ENCODE results near the gene PTCRA. TPM values are rescaled to one million over a fixed set of nuclear protein-coding genes. Genes with fewer than 3 reads are reported as not detected.
A peak's percentile ranks its signal among the peaks of the same experiment; 100 is the strongest.

PTCRA gene
- polyA plus RNA-seq, 1 experiment, result not detected

- Histone ChIP-seq H3K27ac (ENCODE audit: low read depth, low read length) (peak overlapping the region; percentile 96), H3K4me3 (ENCODE audit: low read depth, low read length) (peak overlapping the region; percentile 76), H3K27me3 (ENCODE audit: control insufficient read depth, insufficient read depth, low read length) (peaks cover 2% of the 10 kb centered on the region), H3K9me3 (ENCODE audit: control insufficient read depth, insufficient read depth, low read length) (no peaks in the 10 kb centered on the region)
- DNase-seq (ENCODE audit: low read depth, low spot score), result peak; percentile 42
- CTCF ChIA-PET, result interaction anchor here (1.1 to 1.8 kb wide), 3 partner anchors 29 to 85 kb away, joined by 3 to 7 read pairs (median 4); partner anchors contain the start of gene KLHDC3
- TF ChIP-seq CTCF (IDR thresholded peaks at IDR 0.05; ENCODE audit: low read depth, low read length), result no peak
- POLR2A ChIA-PET, result interaction anchor here (0.6 to 1.9 kb wide), 20 partner anchors 8 to 616 kb away, joined by 3 to 18 read pairs (median 4); partner anchors contain the start of genes CUL7, CUL9, GNMT and KLHDC3
Observed at GRCh38 chr6:42929821-42930360, 14.0 kb downstream of the PTCRA start.

GRCh38 chr6:42932412-42932811 is 16.6 kb downstream of the PTCRA start:
- TF ChIP-seq CTCF (IDR thresholded peaks at IDR 0.05; ENCODE audit: low read depth, low read length), result no peak
- Histone ChIP-seq H3K27me3 (ENCODE audit: control insufficient read depth, insufficient read depth, low read length) (no peaks in the 10 kb centered on the region), H3K9me3 (ENCODE audit: control insufficient read depth, insufficient read depth, low read length) (no peaks in the 10 kb centered on the region), H3K4me3 (ENCODE audit: low read depth, low read length) (no peak overlapping the region), H3K27ac (ENCODE audit: low read depth, low read length) (no peak overlapping the region)
- ChIA-PET POLR2A (interaction anchor here (0.5 kb wide), 1 partner anchor 11 kb away, joined by 4 read pairs; no protein-coding TSS in a partner anchor), CTCF (no interaction called here)
- no peak for DNase-seq (ENCODE audit: low read depth, low spot score)

- no peak for TF ChIP-seq CTCF (IDR thresholded peaks at IDR 0.05; ENCODE audit: low read depth, low read length)
- POLR2A ChIA-PET, result interaction anchor here (0.5 kb wide), 1 partner anchor 12 kb away, joined by 4 read pairs; no protein-coding TSS in a partner anchor
- Histone ChIP-seq H3K4me3 (ENCODE audit: low read depth, low read length) (no peak overlapping the region), H3K9me3 (ENCODE audit: control insufficient read depth, insufficient read depth, low read length) (no peaks in the 10 kb centered on the region), H3K27ac (ENCODE audit: low read depth, low read length) (no peak overlapping the region), H3K27me3 (ENCODE audit: control insufficient read depth, insufficient read depth, low read length) (no peaks in the 10 kb centered on the region)
- no peak for DNase-seq (ENCODE audit: low read depth, low spot score)
- CTCF ChIA-PET, result no interaction called here
Observed at GRCh38 chr6:42933205-42933604, 17.4 kb downstream of the PTCRA start.

GRCh38 chr6:42935322-42935721 is 19.5 kb downstream of the PTCRA start:
- H3K27ac ChIP-seq (ENCODE audit: low read depth, low read length), result no peak overlapping the region
- no peak for DNase-seq (ENCODE audit: low read depth, low spot score)
- H3K9me3 ChIP-seq (ENCODE audit: control insufficient read depth, insufficient read depth, low read length), result no peaks in the 10 kb centered on the region
- ChIA-PET CTCF (no interaction called here), POLR2A (interaction anchor here (0.6 kb wide), 1 partner anchor 182 kb away, joined by 5 read pairs; no protein-coding TSS in a partner anchor)
- H3K27me3 ChIP-seq (ENCODE audit: control insufficient read depth, insufficient read depth, low read length), result no peaks in the 10 kb centered on the region
- TF ChIP-seq CTCF (IDR thresholded peaks at IDR 0.05; ENCODE audit: low read depth, low read length), result no peak
- H3K4me3 ChIP-seq (ENCODE audit: low read depth, low read length), result no peak overlapping the region

GRCh38 chr6:42936398-42936797 is 20.5 kb downstream of the PTCRA start:
- TF ChIP-seq CTCF (IDR thresholded peaks at IDR 0.05; ENCODE audit: low read depth, low read length), result no peak
- POLR2A ChIA-PET, result no interaction called here
- no peak overlapping the region for H3K4me3 ChIP-seq (ENCODE audit: low read depth, low read length)
- CTCF ChIA-PET, result interaction anchor here (1.6 kb wide), 1 partner anchor 35 kb away, joined by 4 read pairs; no protein-coding TSS in a partner anchor
- H3K27ac ChIP-seq (ENCODE audit: low read depth, low read length), result no peak overlapping the region
- DNase-seq (ENCODE audit: low read depth, low spot score), result no peak
- H3K9me3 ChIP-seq (ENCODE audit: control insufficient read depth, insufficient read depth, low read length), result no peaks in the 10 kb centered on the region
- H3K27me3 ChIP-seq (ENCODE audit: control insufficient read depth, insufficient read depth, low read length), result no peaks in the 10 kb centered on the region

Data from AG04450 (cell line).